ENCODE results near the gene TMEM35B.

DNA sequence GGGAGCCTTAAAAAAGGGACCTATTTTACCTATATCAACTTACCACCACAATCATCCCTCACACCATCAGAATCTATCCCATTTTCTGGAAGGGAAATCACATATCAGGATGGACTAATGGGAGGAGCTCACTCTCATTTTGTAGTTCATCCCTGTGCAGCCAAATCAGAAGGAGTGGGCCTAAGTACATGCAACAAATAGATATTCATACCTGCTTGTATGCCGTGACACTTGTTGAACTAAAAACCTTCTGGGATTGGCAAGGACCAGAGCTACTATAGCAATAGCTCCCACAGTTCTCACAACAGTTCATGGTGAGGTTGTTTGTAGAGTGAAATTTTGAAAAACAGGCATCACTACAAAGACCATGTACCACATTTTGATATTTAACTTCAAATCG, 29.3 kb upstream of the TMEM35B start:
- no peak for TF ChIP-seq TAF1 (IDR thresholded peaks at IDR 0.05; ENCODE audit: low read depth, low read length)
- TF ChIP-seq POLR2A (IDR thresholded peaks at IDR 0.05; ENCODE audit: low read depth, low read length) = no peak
- TF ChIP-seq POLR2AphosphoS5 (IDR thresholded peaks at IDR 0.05; ENCODE audit: low read depth, low read length) = no peak
